GM18505 (cell line): ENCODE results near the gene GPR78.
"Not testable (repeated sequence)": the region's sequence is repeated elsewhere in the genome, so short reads cannot be mapped to it uniquely, and the experiment has no call there.

ENCODE experiments used
- ATAC-seq: cut with Tn5 transposase; IDR thresholded peaks from one replicate; pipeline ENCODE4 v1.9.1; 2021; ENCODE audit not compliant: unreplicated experiment
- POLR2A ChIP-seq: IDR thresholded peaks from 4 replicates; pipeline ENCODE4 v1.6.1; 2011; ENCODE audit warnings: borderline replicate concordance; ENCODE audit not compliant: insufficient read depth, insufficient read length; ENCODE audit errors: extremely low read depth

Gene GPR78

GRCh38 chr4:8609406-8609805 is 29.2 kb downstream of the GPR78 start:
- no peak for ATAC-seq
- no peak for TF ChIP-seq POLR2A

DNA sequence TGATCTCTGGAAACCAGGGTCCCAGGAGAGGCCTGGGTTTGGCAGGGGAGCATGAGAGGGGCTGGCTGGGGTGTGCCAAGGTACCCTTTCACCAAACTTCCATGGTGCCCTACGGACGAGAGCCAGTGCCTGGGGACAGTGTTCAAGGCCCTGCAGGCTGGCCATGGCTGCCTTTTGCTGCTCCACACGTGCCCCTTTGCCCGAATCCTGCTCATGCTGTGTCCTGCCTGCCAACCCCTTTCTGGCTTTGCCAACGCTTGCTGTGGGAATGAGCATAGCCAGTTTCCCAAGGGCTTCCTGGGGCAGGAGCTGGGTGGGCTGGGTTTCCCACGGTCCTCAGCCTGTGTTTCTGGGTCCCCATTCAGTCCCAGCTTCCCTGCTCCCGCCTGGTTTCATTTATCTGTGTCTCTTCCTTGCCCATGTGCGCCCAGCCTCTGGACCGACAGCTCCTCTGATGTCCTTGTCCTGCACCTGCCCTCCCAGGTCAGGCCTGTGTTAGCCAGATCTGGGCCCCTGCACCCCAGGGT is 29.7 kb downstream of the GPR78 start:
- no peak for TF ChIP-seq POLR2A
- ATAC-seq = no peak

GRCh38 chr4:8610858-8611616 is 30.8 kb downstream of the GPR78 start:
- ATAC-seq = no peak
- TF ChIP-seq POLR2A = no peak

- TF ChIP-seq POLR2A = no peak
- ATAC-seq = no peak
These were observed 32.5 kb downstream of the GPR78 start for GRCh38 chr4:8612646-8613045.

GRCh38 chr4:8613421-8614364 is 33.5 kb downstream of the GPR78 start:
- TF ChIP-seq POLR2A = no peak
- ATAC-seq = no peak

GRCh38 chr4:8614365-8615193 is 34.4 kb downstream of the GPR78 start:
- ATAC-seq = no peak
- TF ChIP-seq POLR2A = no peak

DNA sequence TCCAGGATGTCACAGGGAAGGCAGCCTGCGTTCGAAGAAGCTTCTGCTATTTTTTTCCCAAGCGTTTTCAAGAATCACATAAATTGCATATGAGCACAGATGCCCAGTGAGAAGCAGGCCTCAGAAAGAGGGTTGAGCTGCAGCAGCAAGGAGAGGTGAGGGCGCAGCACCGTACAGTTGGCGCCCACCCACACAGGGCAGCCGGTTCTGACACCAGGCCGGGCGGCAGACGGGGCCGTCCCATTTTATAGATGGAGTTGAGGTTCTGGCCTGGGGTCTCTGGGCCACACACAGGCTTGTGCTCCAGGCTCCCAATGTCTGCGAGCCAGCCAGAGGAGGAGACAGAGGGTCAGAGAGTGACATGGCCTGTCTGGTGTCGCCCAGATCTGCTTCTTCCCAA is 35.2 kb downstream of the GPR78 start:
- no peak for TF ChIP-seq POLR2A
- ATAC-seq = no peak

DNA sequence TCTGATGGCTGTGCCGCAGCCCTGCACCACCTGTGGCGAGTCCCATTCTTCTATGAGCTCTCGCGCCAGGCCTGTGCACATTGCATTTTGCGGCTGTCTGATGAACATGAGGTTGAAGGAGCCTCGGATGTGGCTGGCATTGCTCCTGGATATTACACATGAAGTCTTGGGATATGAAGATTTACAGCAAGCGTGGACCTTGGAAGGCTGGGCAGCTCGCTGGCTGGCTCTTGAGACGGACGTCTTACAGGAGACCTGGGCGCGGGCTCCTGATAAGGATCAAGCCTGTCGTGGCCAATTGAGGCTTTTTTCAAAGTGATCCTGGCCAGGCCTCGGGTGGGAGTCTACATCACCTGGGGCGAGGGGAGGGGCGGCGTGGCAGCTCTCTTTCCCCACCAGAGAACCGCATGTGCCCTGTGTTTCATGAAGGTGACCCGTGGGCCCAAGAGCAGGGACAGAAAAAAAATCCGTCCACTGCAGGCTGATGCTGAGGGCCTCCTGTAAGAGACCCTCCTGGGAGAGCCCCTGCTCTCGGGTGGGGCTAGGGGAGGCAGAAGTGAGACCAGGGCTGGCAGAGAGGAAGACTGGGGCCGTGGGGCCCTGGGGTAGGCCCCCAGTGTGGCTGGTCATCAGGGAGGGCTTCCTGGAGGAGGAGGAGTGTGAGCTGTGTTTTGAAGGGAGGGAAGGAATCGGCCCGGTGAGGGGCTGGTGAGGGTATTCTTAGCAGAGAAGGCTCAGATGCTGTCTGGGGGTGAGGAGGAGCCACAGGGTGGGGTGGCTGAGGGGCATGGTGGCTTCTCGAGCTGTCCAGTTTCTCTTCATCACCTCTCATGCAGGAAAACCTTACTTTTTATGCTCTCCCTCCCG is 36.0 kb downstream of the GPR78 start:
- no peak for TF ChIP-seq POLR2A
- no peak for ATAC-seq

- no peak for ATAC-seq
- TF ChIP-seq POLR2A = no peak
These were observed 36.6 kb downstream of the GPR78 start for GRCh38 chr4:8616831-8617230.

GRCh38 chr4:8617486-8618040 is 37.4 kb downstream of the GPR78 start:
- no peak for TF ChIP-seq POLR2A
- ATAC-seq = no peak

GRCh38 chr4:8618421-8618820 is 38.2 kb downstream of the GPR78 start:
- no peak for TF ChIP-seq POLR2A

GRCh38 chr4:8618961-8619720 is 38.9 kb downstream of the GPR78 start:
- no peak for ATAC-seq
- no peak for TF ChIP-seq POLR2A

More at GRCh38 chr4:8618421-8618820, 38.2 kb downstream of the GPR78 start:
- ATAC-seq = no peak

GRCh38 chr4:8621135-8621534 is 40.9 kb downstream of the GPR78 start:
- ATAC-seq = not testable (repeated sequence)

- not testable (repeated sequence) for ATAC-seq
These were observed 44.5 kb downstream of the GPR78 start for GRCh38 chr4:8624601-8625272.

DNA sequence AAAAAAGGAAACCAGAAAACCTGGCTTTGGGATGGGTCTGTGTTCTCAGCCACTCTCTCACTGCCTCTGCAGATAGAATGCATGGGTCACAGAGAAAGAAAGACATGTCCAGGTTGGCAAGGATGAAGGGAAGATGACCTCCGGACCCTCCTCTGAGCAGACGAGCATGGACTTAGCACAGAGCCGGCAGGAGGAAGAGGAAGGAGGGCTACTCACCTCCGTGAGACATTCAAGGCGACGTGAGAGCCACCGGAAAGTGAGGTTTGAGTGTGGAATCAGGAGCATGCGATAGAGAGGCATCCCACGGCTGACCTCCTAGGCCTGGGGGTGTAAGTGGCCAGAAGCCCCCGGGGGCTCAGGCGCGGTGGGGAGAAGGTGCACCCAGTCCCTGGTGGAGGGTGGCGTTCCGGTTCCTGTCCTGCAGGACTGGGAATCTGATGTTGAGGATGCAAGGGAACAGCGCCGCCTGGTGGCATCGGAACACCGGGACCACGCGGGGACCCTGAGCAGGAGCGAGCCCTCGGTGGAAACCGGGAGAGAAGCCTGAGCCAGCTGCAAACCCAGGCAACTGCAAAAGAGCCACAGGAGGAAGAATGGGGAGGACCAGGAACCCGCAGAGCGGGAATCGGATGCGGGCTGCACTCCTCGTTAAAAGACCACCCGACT is 50.2 kb downstream of the GPR78 start:
- not testable (repeated sequence) for ATAC-seq

DNA sequence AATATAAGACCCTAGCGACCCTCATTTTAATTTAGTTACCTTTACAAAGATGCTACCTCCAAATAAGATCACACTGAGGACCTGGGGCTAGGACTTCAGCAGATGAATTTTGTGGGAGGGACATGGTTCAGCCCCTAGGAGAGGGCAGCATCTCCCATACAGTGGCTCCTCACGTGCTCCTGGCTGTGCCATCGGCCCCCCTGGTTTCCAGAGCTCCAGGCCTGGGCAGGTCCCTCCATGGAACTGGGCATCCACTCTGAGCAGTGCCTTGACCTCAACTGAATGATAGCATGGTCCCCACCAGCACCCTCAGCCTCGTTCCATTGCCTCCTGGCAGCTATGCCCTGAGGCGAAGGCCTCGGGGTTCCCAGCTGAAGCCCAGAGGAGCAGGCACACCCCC is 51.7 kb downstream of the GPR78 start:
- ATAC-seq = not testable (repeated sequence)

DNA sequence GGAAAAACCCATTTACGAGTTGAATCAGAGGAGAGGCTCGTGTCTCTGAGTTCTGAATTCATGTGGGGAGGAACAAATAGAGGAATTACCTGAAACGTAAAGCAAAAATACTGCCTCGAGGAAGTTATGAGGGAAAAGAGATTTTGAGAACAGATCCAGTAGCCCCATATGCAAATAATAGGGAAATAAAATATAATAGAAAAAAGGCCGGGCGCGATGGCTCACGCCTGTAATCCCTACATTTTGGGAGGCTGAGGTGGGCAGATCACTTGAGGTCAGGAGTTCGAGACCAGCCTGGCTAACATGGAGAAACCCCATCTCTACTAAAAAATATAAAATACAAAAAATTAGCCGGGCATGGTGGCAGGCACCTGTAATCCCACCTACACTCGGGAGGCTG is 54.6 kb downstream of the GPR78 start:
- not testable (repeated sequence) for ATAC-seq
